ENCODE measurements around the gene LRP11.

LRP11 gene

DNA sequence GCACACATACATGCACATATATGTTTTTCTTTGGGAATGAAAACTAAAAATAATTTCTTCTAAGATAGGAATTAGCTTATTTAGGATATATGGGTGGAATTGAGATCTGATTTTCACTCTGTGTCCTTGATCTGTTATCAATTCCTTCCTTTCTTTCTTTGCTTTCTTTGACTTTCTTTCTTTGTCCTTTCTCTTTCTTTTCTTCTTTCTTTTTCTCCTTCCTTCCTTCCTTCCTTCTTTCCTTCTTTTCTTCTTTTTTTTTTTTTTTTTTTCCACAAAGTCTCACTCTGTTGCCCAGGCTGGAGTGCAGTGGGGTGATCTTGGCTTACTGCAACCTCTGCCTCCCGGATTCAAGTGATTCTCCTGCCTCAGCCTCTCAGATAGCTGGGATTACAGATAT is 86.5 kb downstream of the LRP11 start:
- no peak for DNase-seq

DNA sequence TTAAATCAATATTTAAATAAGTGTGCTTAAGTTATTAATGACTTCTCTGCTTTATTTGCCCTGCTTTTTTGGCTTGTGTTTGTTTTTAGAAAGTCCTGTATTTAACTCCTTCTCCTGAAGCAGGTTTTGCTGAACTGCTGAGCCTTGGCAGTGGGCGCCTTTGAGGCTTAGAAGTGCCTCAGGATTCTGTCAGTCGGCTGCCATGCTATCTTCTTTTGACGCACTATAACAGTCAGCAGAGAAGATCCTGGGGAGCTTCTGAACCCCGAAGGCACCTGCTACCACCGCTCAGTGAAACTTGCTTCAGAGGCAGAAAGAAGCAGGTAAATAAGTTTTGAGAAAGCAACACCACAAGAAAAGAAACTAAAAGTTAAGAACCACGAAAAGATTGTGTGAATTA is 92.2 kb downstream of the LRP11 start:
- DNase-seq = no peak

DNA sequence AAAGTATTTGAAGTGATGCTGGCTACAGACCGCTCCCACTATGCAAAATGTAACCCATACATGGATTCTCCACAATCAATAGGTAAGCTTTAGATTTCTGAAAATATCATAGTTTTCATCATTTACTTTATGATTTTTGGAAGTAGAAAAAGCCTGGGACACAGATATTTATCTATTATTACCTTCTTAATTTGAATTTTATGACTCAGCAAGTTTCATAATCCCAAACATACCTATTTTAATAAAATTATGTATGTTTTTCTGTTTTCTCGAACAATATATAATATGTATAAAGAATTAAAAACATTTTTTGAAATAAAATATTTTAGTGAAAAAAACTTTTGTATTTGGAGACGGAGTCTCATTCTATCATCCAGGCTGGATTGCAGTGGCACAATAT is 93.0 kb downstream of the LRP11 start:
- no peak for DNase-seq

DNA sequence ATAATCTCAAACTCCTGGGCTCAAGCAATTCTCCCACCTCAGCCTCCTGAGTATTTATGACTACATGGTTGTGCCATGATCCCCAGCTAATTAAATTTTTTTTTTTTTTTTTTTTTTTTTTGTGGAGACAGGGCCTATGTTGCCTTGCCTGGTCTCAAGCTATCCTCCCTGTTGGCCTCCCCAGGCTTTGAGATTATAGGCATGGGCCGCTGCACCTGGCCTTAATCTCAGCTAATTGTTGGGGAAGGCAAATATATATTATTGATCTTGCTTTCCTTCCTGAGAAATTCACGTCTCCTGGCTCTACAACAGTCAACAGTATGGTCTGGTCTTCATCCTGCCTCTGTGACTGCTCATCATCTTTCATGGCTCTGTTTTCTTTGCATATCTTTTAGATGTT is 94.5 kb downstream of the LRP11 start:
- peak in 1 of 3 experiments; percentile 54 for DNase-seq
